ENCODE measurements around the gene MMUT.
A peak's percentile ranks its signal among the peaks of the same experiment; 100 is the strongest.
"Not testable (repeated sequence)": the region's sequence is repeated elsewhere in the genome, so short reads cannot be mapped to it uniquely, and the experiment has no call there.

The MMUT gene

DNA sequence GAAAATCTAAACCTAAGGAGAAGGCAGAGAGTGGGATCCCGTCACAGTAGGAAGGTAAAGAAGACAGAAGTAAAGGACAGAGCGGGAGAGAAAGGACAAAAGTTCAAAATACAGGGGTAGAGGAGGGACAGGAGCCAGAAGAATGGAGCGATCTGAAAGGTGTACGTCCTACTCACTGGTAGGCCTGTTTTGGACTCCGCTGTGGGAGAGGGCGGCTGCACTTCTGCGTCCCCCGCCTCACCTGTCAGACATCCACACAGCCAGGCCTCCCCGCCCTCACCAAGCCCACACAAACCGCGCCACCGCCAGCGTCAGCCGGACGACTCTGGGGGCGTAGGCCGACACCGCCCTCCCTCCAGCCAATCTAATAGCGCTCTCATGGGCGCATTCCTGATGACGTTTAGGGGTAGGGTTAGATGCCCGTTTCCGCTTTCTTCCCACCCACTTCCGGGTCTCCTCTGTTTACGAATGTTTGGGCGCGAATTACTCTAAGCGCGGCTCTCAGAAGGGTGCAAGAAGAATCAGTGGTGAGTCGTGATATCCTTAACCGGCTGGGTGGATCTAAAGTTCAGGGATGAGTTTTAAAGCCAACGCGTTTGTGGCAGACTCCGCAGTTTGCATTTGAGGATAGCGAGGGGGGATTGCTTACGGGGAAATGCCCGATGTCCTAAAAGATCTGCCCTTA, at the start of gene MMUT, which contains the start of gene CENPQ:
MMUT (minus strand) TSS at position 327 of the 685 bp plus-strand sequence. CDS start 3,787 bp downstream, outside the sequence.
CENPQ (plus strand) TSS at position 444 of the 685 bp plus-strand sequence. CDS start 6,807 bp downstream, outside the sequence.
- FAIRE-seq: peak; percentile 97

DNA sequence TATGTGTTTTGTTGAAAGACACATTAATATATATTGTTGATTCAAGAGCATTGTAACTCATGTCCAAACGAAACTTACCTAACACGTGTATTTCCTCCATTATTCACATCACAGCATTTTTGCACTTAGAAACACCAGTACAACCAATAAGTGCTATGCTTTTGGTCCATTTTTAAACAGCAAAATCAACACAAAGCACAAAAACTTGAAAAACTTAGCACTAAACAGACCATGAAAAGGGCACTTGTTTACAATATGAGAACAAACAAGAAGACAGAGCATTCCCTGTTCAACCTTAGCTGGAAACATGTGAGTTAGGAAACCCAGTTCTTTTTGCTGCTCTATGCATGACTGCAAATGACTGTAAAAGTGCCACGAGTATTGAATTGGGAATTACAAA, 46.3 kb upstream of the MMUT start:
- DNase-seq (ENCODE audit: insufficient read length, low spot score): no peak
- FAIRE-seq: no peak

More for the DNA sequence above, at the start of gene MMUT, which contains the start of gene CENPQ:
- peak; percentile 90 for DNase-seq (ENCODE audit: insufficient read length, low spot score)

DNA sequence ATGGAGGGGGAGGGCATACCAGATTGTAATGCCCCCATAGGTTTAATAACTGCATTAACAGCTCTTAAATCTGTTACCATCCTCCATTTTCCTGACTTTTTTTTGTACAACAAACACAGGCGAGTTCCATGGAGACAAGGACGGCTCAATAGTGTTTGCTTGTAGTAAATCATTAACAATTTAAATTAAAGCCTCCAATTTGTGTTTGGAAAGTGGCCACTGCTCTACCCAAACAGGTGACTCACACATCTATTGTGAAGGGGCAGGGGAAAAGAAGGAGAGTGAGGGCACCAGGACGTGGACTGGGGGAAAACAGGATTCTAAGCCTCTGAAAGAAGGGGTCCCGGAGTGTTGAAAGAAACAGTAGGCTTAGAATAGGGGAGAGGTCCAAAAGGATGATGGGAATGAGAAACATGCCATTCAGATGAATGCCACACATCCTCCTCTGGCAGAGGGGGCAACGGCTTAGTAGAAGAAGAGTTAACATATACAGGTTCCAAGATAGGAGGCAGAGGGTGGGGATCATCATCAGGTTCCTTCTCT, 43.6 kb upstream of the MMUT start:
- no peak for DNase-seq (ENCODE audit: insufficient read length, low spot score)
- FAIRE-seq: no peak

DNA sequence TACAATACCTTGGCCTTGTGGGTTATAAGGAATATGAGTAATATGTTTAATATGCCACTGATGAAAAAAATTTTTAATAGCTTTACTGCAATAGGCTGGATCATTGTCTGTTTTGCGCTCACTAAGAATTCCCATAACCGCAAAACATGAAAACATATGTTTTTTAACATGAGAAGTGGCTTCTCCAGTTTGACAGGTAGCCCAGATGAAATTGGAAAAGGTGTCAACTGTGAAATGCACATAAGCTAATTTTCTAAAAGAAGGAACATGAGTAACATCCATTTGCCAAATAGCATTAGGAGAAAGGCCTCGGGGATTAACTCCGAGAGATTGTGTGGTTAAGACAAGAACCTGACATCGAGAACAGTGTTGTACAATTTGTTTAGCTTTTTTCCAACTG, 41.6 kb upstream of the MMUT start:
- DNase-seq (ENCODE audit: insufficient read length, low spot score) (no peak), FAIRE-seq (no peak)

DNA sequence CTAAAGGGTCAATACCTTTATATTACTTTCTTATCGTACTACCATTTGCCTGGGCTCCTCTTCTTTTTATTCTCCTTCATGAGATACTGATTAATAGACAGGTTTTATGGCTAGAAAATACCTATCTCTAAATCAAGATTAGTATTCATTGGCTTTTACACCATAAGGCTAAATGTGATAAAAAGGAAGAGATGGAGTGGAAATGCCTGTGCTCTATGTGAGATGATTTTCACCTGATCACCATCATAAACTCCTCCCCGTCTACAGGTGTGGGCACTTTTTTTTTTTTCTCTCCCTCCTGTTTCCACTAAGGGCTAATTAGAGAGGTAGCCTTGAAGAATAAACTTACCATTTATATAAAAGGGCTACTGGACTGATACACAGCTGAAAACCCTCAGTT, 36.6 kb upstream of the MMUT start, which contains the start of gene GLYATL3:
GLYATL3 (plus strand) TSS at position 301 of the 400 bp plus-strand sequence. CDS start 12,068 bp downstream, outside the sequence.
- DNase-seq (ENCODE audit: insufficient read length, low spot score): no peak
- FAIRE-seq: no peak

DNA sequence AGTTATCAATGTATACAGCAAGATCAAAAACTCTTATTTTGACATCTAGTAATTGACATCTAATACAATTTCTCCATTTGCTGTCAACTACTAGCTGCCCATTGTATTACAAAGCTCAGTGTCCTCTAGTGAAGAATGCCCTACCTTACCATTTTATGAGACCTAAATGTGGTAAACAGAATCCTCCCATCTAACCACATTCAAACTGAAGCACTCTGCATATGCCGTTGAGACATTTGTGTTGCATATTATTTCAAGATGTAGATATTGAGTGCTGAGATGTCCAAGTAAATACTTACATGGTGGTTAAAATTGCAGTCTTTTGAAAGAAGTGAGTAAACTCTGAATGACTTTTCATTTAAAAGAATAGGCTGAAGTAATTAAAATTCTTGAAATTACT, 36.1 kb upstream of the MMUT start:
- DNase-seq (ENCODE audit: insufficient read length, low spot score) (no peak), FAIRE-seq (peak; percentile 26)

DNA sequence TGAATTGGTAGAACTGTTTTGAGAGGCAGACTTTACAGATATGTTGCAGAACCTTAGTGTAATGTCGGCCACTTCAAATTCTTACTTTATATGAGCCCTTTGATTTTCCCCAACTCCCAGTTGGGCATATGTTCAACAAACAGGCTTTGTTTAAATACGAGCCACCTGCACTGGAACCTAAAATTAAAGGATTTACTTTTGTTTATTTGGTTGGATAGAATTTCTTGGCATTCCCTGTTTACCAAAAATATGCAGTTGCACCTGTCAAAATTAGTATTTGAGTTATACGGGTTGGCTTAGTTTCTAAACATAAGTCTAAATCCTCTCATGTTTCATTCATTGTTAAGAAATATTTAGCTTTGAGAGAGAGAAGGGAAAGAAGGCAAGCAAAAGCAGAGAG, 34.3 kb upstream of the MMUT start:
- DNase-seq (ENCODE audit: insufficient read length, low spot score) (no peak), FAIRE-seq (no peak)

DNA sequence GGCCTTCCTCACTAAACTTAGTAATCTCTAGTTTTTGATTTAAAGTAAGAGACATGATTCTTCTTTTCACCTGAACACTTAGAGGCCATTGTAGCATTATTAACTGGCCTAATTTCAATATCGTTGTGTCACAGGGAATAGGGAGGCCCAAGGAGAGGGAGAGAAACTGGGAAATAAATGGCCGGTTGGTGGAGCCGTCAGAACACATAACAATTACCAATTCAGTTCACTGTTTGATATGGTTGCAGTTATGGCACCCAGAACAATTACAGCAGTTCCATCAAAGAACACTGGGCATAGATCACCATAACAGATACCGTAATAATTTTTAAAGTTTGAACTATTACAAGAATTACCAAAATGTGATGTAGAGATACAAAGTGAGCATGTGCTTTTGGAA, 27.6 kb upstream of the MMUT start:
- FAIRE-seq (no peak), DNase-seq (ENCODE audit: insufficient read length, low spot score) (no peak)

DNA sequence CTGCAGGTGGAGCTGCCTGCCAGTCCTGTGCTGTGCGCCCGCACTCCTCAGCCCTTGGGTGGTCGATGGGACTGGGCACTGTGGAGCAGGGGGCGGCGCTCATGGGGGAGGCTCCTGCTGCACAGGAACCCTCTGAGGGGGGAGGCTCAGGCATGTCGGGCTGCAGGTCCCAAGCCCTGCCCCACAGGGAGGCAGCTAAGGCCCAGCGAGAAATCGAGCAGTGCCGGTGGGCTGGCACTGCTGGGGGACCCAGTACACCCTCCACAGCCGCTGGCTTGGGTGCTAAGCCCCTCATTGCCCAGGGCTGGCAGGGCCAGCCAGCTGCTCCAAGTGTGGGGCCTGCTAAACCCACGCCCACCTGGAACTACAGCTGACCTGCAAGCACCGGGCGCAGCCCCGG, 20.3 kb upstream of the MMUT start:
- FAIRE-seq; DNase-seq (ENCODE audit: insufficient read length, low spot score): not testable (repeated sequence)

DNA sequence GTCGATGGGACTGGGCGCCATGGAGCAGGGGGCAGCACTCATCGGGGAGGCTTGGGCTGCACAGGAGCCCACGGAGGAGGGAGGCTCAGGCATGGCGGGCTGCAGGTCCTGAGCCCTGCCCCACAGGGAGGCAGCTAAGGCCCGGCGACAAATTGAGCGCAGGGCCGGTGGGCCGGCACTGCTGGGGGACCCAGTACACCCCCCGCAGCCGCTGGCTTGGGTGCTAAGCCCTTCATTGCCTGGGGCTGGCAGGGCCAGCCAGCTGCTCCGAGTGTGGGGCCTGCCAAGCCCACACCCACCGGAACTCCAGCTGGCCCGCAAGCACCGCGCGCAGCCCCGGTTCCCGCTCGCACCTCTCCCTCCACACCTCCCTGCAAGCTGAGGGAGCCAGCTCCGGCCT, 18.8 kb upstream of the MMUT start:
- not testable (repeated sequence) for DNase-seq (ENCODE audit: insufficient read length, low spot score); FAIRE-seq

DNA sequence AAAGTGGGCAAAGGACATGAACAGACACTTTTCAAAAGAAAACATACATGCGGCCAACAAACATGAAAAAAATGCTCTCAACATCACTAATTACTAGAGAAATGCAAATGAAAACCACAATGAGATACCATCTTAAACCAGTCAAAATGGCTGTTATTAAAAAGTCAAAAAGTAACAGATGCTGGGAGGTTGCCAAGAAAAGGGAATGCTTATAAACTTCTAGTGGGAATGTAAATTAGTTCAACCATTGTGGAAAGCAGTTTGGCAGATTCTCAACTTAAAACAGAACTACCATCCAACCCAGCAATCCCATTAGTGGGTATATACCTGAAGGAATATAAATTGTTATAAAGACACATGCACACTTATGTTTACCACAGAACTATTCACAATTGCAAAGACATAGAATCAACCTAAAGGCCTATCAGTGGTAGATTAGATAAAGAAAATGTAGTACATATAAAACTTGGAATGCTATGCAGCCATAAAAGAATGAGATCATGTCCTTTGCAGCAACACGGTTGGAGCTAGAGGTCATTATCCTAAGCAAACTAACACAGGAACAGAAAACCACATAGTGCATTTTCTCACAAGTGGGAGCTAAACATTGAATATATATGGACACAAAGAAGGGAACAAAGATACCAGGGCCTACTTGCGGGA, 16.4 kb upstream of the MMUT start:
- no peak for FAIRE-seq
- DNase-seq (ENCODE audit: insufficient read length, low spot score): no peak

DNA sequence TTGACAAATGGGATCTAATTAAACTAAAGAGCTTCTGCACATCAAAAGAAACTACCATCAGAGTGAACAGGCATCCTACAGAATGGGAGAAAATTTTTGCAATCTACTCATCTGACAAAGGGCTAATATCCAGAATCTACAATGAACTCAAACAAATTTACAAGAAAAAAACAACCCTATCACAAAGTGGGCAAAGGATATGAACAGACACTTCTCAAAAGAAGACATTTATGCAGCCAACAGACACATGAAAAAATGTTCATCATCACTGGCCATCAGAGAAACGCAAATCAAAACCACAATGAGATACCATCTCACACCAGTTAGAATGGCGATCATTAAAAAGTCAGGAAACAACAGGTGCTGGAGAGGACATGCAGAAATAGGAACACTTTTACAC, 13.5 kb upstream of the MMUT start:
- FAIRE-seq; DNase-seq (ENCODE audit: insufficient read length, low spot score): not testable (repeated sequence)

DNA sequence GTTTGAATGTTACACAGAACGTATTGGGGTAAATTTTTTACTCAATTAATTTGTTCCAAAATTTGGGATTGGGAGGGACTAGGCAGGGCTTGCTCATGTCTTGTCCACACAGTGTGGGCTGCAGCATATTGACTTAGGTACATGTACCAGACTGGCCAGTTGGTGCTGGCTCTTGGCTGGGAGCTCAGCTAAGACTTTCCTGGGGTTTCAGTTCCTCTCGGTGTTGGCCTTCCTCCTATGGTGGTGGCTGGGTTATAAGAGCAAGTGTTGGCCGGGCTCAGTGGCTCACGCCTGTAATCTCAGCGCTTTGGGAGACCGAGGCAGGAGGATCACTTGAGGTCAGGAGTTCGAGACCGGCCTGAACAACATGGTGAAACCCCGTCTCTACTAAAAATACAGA, 5.0 kb upstream of the MMUT start:
- DNase-seq (ENCODE audit: insufficient read length, low spot score) (no peak), FAIRE-seq (no peak)

DNA sequence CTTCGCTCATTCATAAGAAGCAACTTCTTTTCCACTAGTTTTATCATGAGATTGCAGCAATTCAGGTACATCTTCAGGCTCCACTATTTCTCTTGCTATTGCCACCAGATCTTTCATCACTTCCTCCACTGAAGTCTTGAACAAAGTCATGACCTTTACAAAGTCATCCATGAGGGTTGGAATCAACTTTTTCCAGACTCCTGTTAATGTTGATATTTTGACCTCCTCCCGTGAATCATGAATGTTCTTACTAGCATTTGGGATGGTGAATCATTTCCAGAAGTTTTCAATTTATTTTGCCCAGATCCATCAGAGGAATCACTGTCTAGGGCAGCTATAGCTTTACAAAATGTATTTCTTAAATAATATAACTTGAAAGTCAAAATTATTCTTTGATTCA, 1.6 kb upstream of the MMUT start:
- FAIRE-seq (no peak), DNase-seq (ENCODE audit: insufficient read length, low spot score) (no peak)

DNA sequence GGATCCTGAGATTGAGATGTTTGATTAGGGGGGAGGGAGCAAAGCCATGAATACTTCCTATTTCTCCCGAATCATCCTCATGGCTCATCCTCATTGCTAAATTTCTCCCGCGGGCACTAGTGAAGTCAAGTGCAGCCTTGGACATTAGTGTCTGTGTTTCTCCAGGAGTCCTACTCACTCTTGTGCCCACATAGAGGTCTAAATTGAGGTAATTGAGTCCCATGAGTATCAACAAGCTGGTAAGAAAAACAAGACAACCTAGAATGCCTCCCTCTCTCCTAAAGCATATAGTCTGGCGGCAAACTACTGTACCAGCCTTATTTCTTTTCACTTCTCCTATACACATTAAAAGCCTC, 537 bp upstream of the MMUT start:
- no peak for DNase-seq (ENCODE audit: insufficient read length, low spot score)
- FAIRE-seq: no peak

DNA sequence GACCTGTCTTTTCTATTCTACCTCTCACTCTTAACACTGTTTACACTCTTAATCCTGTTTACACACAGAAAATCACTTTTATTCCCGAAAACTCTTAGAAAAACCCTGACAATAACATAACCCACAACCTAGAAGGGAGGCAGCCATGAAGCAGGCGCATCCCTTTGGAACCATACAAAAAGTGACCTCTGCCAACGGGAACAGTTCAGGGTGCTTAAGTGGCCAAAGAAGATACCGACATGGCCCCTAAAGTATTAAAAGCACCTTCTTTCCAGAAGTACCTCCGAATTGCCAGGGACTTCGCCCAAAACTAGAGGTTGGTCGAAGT, 490 bp downstream of the MMUT start:
- FAIRE-seq (no peak), DNase-seq (ENCODE audit: insufficient read length, low spot score) (no peak)

DNA sequence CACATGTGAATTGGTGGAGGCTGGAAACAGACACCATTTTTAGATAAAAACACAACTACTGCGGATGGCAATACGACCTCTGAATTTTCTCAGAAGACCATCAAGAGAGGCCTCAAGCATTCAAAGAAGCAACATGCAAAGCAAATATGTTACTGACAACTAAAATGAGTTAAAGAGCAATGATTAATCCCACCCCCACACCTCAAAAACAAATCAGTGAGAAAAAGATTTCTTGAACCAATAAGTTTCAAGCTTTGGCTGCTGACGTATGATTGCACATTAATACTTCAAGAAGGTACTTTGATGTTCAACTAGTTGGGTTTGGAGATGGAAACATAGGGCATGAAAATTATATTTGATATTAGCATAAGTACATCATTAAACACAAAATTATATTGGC, 982 bp downstream of the MMUT start:
- no peak for DNase-seq (ENCODE audit: insufficient read length, low spot score)
- FAIRE-seq: no peak

DNA sequence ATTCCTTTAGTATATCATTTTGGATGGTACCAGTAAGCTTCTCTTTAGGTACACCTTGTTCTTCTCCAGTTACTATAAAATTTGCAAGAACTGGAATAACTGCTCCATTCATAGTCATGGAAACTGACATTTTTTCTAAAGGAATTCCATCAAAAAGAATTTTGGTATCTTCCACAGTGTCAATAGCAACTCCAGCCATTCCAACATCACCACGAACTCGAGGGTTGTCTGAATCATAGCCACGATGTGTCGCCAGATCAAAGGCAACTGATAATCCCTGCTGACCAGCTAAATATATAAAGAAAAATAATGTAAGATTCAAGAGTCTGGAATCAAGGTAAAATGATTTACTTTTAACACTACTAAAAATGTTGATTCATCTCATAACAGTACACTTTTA, 5.3 kb downstream of the MMUT start:
- FAIRE-seq: no peak

DNA sequence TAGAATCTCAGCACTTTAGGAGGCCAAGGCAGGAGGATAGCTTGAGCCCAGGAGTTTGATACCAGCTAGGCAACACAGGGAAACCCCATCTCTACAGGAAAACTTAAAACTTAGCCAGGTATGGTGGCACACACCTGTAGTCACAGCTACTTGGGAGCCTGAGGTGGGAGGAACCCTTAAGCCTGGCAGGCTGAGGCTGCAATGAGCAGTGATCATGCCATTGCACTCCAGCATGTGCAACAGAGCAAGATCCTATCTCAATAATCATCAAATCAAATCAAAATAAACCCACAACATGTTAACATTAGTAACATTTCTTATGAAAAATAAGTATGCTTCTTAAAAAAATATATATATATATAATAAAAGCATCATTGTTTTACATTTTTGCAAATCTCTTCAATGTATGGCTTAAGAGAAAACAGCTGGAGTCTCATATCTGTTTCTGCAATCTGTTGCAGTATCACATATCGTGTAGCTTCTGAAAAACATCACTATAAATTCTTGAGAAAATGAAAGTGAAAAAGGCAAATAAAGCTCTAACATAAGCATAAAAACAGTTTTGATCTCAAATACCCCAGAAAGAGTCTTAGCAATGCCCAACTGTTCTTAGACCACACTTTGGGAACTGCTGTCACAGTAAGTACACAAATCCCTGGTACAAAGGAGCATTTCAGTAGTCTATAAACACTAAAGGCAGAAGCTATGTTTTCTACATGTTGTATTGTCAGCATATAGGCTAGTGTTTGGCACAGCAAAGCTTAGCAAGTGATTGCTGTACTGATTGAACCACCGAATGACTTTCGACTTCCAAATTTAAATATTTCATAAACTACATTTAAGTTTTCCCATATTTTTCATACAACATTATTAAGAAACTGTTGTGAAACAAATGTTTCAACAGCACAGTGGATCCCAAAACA, 8.0 kb downstream of the MMUT start:
- DNase-seq (ENCODE audit: insufficient read length, low spot score): no peak
- no peak for FAIRE-seq

More for the DNA sequence above, 5.3 kb downstream of the MMUT start:
- DNase-seq (ENCODE audit: insufficient read length, low spot score): no peak

DNA sequence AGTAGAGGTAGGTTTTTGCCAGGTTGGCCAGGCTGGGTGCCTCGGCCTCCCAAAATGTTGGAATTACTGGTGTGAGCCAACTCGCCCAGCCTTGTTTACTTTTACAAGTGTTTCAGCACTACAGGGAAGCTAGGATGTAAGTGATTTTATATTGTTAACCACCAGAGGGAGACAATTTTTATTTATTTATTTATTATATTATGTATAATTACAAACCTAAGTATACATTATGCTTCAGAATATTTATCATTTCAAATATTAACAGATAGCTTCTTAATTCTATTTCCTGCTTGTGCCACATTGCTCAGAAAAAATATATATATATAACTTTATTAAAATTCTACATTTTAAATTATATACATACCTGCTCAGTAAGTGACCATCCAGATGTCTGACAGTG, 9.8 kb downstream of the MMUT start:
- DNase-seq (ENCODE audit: insufficient read length, low spot score) (no peak), FAIRE-seq (no peak)

DNA sequence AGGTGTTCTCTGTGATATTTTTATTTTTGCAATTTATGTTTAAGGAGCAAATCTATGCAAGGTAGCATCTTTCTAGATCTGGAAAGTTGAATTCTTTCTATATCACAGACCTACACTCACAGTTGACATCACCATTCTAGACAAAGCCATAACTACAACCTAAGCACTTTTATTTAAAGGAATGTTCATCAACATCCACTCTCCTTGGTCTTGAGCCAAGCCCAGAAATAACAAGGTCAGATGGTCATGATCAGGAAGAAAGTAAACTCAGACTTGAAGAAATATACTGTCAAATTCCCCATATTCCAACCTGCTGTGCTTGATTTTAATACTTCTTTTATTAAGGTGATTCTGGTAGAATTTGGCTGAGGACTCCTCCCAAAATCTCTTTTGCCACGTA, 32.2 kb downstream of the MMUT start:
- FAIRE-seq (no peak), DNase-seq (ENCODE audit: insufficient read length, low spot score) (no peak)

Measured in HTR-8/SVneo (cell line).